H9 (cell line): ENCODE measurements around the gene QPRT. TPM values are rescaled to one million over a fixed set of nuclear protein-coding genes. Genes with fewer than 3 reads are reported as not detected.

Experiments used
- DNase-seq: peaks from one replicate; pipeline ENCODE4 v3.0.0-alpha.2; 2017
- H2AFZ ChIP-seq: one replicate; pipeline ENCODE4 v1.6.1; 2013; ENCODE audit warnings: mild to moderate bottlenecking, low read length, control low read depth, moderate library complexity
- H2AK5ac ChIP-seq: 2 replicates; pipeline ENCODE4 v1.6.1; 2013; ENCODE audit warnings: low read length, control low read depth, mixed read lengths; ENCODE audit not compliant: insufficient read length
- H2BK120ac ChIP-seq: one replicate; pipeline ENCODE4 v1.6.1; 2013; ENCODE audit warnings: low read depth, mild to moderate bottlenecking, low read length, control low read depth, inconsistent platforms; ENCODE audit not compliant: poor library complexity, severe bottlenecking
- H2BK12ac ChIP-seq: 2 replicates; pipeline ENCODE4 v1.6.1; 2013; ENCODE audit warnings: low read length, control low read depth, mixed read lengths, low read depth; ENCODE audit not compliant: insufficient read length
- H2BK15ac ChIP-seq: 2 replicates; pipeline ENCODE4 v1.6.1; 2013; ENCODE audit warnings: low read depth, low read length, control low read depth
- H2BK20ac ChIP-seq: one replicate; pipeline ENCODE4 v1.6.1; 2013; ENCODE audit warnings: low read depth, mild to moderate bottlenecking, low read length, control low read depth, inconsistent platforms; ENCODE audit not compliant: poor library complexity, severe bottlenecking
- H2BK5ac ChIP-seq: 2 replicates; pipeline ENCODE4 v1.6.1; 2013; ENCODE audit warnings: low read length, control low read depth, mixed read lengths; ENCODE audit not compliant: insufficient read length
- H3K14ac ChIP-seq: 2 replicates; pipeline ENCODE4 v1.6.1; 2013; ENCODE audit warnings: low read length, control low read depth; ENCODE audit not compliant: insufficient read depth
- H3K18ac ChIP-seq: 2 replicates; pipeline ENCODE4 v1.6.1; 2013; ENCODE audit warnings: low read depth, mild to moderate bottlenecking, mixed read lengths, low read length, control low read depth; ENCODE audit not compliant: insufficient read length
- H3K23ac ChIP-seq: 2 replicates; pipeline ENCODE4 v1.6.1; 2013; ENCODE audit warnings: low read length, control low read depth, mixed read lengths, low read depth; ENCODE audit not compliant: insufficient read length
- H3K23me2 ChIP-seq: 2 replicates; pipeline ENCODE4 v1.6.1; 2013; ENCODE audit warnings: low read depth, mild to moderate bottlenecking, mixed read lengths, low read length, control low read depth; ENCODE audit not compliant: insufficient read length, poor library complexity, severe bottlenecking
- H3K27ac ChIP-seq: 2 replicates; pipeline ENCODE4 v1.5.1; 2013; ENCODE audit warnings: low read length, control low read depth, mixed read lengths, low read depth; ENCODE audit not compliant: insufficient read length
- H3K27me3 ChIP-seq: 2 replicates; pipeline ENCODE4 v1.6.1; 2013; ENCODE audit warnings: low read length, control low read depth, inconsistent platforms; ENCODE audit not compliant: insufficient read depth
- H3K4ac ChIP-seq: 2 replicates; pipeline ENCODE4 v1.6.1; 2013; ENCODE audit warnings: low read depth, mild to moderate bottlenecking, control low read depth, inconsistent platforms, low read length, moderate library complexity
- H3K4me1 ChIP-seq: 2 replicates; pipeline ENCODE4 v1.6.1; 2013; ENCODE audit warnings: low read length, control low read depth, inconsistent platforms; ENCODE audit not compliant: insufficient read depth
- H3K4me2 ChIP-seq: 2 replicates; pipeline ENCODE4 v1.6.1; 2013; ENCODE audit warnings: low read length, control low read depth, mixed read lengths; ENCODE audit not compliant: insufficient read length, insufficient read depth
- H3K56ac ChIP-seq: 2 replicates; pipeline ENCODE4 v1.6.1; 2013; ENCODE audit warnings: low read depth, mild to moderate bottlenecking, mixed read lengths, low read length, control low read depth; ENCODE audit not compliant: insufficient read length
- H3K79me1 ChIP-seq: 2 replicates; pipeline ENCODE4 v1.6.1; 2013; ENCODE audit warnings: low read depth, mild to moderate bottlenecking, moderate library complexity, low read length, control low read depth, inconsistent platforms; ENCODE audit not compliant: insufficient read depth, poor library complexity, severe bottlenecking
- H3K79me2 ChIP-seq: 2 replicates; pipeline ENCODE4 v1.6.1; 2013; ENCODE audit warnings: low read length, control low read depth, inconsistent platforms; ENCODE audit not compliant: insufficient read depth
- H3K9ac ChIP-seq: 2 replicates; pipeline ENCODE4 v1.6.1; 2013; ENCODE audit warnings: low read length, control low read depth, mixed read lengths; ENCODE audit not compliant: insufficient read length; ENCODE audit errors: extremely low read depth
- H3K9me3 ChIP-seq: one replicate; pipeline ENCODE4 v1.6.1; 2013; ENCODE audit warnings: low read depth, low read length, inconsistent platforms; ENCODE audit not compliant: control insufficient read depth
- H3T11ph ChIP-seq: one replicate; pipeline ENCODE4 v1.6.1; 2013; ENCODE audit warnings: mild to moderate bottlenecking, low read length, control low read depth, inconsistent platforms
- H4K20me1 ChIP-seq: one replicate; pipeline ENCODE4 v1.6.1; 2013; ENCODE audit not compliant: control insufficient read depth, insufficient read length, insufficient read depth
- H4K5ac ChIP-seq: 2 replicates; pipeline ENCODE4 v1.6.1; 2013; ENCODE audit warnings: low read depth, mild to moderate bottlenecking, mixed read lengths, low read length, control low read depth; ENCODE audit not compliant: insufficient read length
- H4K8ac ChIP-seq: replicated peaks from 2 replicates; pipeline ENCODE4 v1.6.1; 2013; ENCODE audit warnings: low read length, control low read depth, mixed read lengths, low read depth; ENCODE audit not compliant: insufficient read length
- H4K91ac ChIP-seq: 2 replicates; pipeline ENCODE4 v1.6.1; 2013; ENCODE audit warnings: low read depth, mild to moderate bottlenecking, moderate library complexity, mixed read lengths, low read length, control low read depth; ENCODE audit not compliant: insufficient read length
- H3K27ac Mint-ChIP-seq, 3 experiments: 2 replicates in 2 of 3; 3 replicates in 1 of 3; pipeline ENCODE4 v1.8.0; 2020 to 2021; ENCODE audit warnings: mixed read lengths in 3 of 3, mild to moderate bottlenecking in 1 of 3, moderate library complexity in 1 of 3
- H3K27me3 Mint-ChIP-seq: 2 replicates; pipeline ENCODE4 v1.8.0; 2021; ENCODE audit warnings: low read depth, mild to moderate bottlenecking, moderate library complexity, mixed read lengths
- H3K36me3 Mint-ChIP-seq, 3 experiments: 2 replicates in 2 of 3; 3 replicates in 1 of 3; pipeline ENCODE4 v1.8.0; 2020 to 2021; ENCODE audit warnings: low read depth in 3 of 3, mixed read lengths in 3 of 3; ENCODE audit not compliant: insufficient read depth in 1 of 3
- H3K4me1 Mint-ChIP-seq, 2 experiments: 2 replicates each; pipeline ENCODE4 v1.8.0; 2020; ENCODE audit warnings: mixed read lengths in 2 of 2
- H3K4me3 Mint-ChIP-seq, 2 experiments: 2 replicates in 1 of 2; 3 replicates in 1 of 2; pipeline ENCODE4 v1.8.0; 2020 to 2021; ENCODE audit warnings: mild to moderate bottlenecking in 2 of 2, mixed read lengths in 2 of 2, moderate library complexity in 1 of 2
- H3K9me3 Mint-ChIP-seq, 2 experiments: 2 replicates in 1 of 2; 3 replicates in 1 of 2; pipeline ENCODE4 v1.8.0; 2020; ENCODE audit warnings: mild to moderate bottlenecking in 2 of 2, mixed read lengths in 2 of 2, moderate library complexity in 1 of 2
- WGBS: extraction: QIAGEN DNeasy Blood & Tissue Kit; methylation state at CpG from one replicate; pipeline ENCODE4 v1.1.7; 2013; ENCODE audit warnings: missing lambda C conversion rate, low lambda C conversion rate, mixed read lengths; ENCODE audit not compliant: insufficient read length; ENCODE audit errors: extremely low coverage; 5-methylcytosine and 5-hydroxymethylcytosine counted together
- total RNA-seq: library from RNA; stranded (reverse); gene quantifications from 2 replicates; pipeline ENCODE4 v1.2.1, GENCODE V29; 2021
- TF ChIP-seq, protein P1 (sequence below): fragments of 200-600 bp; sonication (generic); conservative IDR thresholded peaks from 3 replicates; pipeline ENCODE4 v1.8.0; 2021; ENCODE audit warnings: antibody characterized with exemption, mild to moderate bottlenecking

Gene QPRT
- total RNA-seq, 1 experiment from 2014 or later: 107 TPM

GRCh38 chr16:29675811-29676643, 3.0 kb upstream of the QPRT start:
- DNase-seq: peak; percentile 67
- peak overlapping the region in 1 of 3 experiments; percentile 46; a peak in 3 of 7 replicates for H3K27ac Mint-ChIP-seq
- H3K27ac ChIP-seq: no peak overlapping the region

More at GRCh38 chr16:29675811-29676643, 3.0 kb upstream of the QPRT start:
- Histone ChIP-seq H2AK5ac (no peak overlapping the region), H2BK12ac (no peak overlapping the region), H4K5ac (no peak overlapping the region), H4K20me1 (no peaks in the 10 kb centered on the region), H3K23ac (no peak overlapping the region), H3K9ac (no peak overlapping the region), H4K91ac (no peak overlapping the region), H3K4me1 (peaks cover 3% of the 10 kb centered on the region; the same call in 1 of the 2 replicates), H3K79me2 (peaks cover 3% of the 10 kb centered on the region; the same call in 1 of the 2 replicates), H3K27me3 (no peaks in the 10 kb centered on the region), H4K8ac (no peak overlapping the region), H3K23me2 (peaks cover 6% of the 10 kb centered on the region), H3T11ph (no peak overlapping the region), H2BK5ac (no peak overlapping the region), H3K56ac (no peak overlapping the region), H3K4ac (no peak overlapping the region), H3K4me2 (no peak overlapping the region), H2BK15ac (no peak overlapping the region), H3K14ac (no peak overlapping the region), H3K79me1 (no peaks in the 10 kb centered on the region), H2BK20ac (no peak overlapping the region), H2BK120ac (no peak overlapping the region), H2AFZ (no peak overlapping the region), H3K18ac (no peak overlapping the region), H3K9me3 (no peaks in the 10 kb centered on the region)
- Mint-ChIP-seq H3K9me3 (no peaks in the 10 kb centered on the region), H3K4me3 (0 out of 5 replicates have a peak overlapping the region, but pooled peaks of 1 of the 2 experiments have one; percentile 7), H3K27me3 (no peaks in the 10 kb centered on the region; the same call in 1 of the 2 replicates), H3K36me3 (peaks cover 3 to 7% (median 6%) of the 10 kb centered on the region in 3 experiments), H3K4me1 (peaks cover 17 to 24% of the 10 kb centered on the region in 2 experiments)
- no CpG with 5 or more reads among the region's 3 CpGs for WGBS
- TF ChIP-seq, protein P1, sequence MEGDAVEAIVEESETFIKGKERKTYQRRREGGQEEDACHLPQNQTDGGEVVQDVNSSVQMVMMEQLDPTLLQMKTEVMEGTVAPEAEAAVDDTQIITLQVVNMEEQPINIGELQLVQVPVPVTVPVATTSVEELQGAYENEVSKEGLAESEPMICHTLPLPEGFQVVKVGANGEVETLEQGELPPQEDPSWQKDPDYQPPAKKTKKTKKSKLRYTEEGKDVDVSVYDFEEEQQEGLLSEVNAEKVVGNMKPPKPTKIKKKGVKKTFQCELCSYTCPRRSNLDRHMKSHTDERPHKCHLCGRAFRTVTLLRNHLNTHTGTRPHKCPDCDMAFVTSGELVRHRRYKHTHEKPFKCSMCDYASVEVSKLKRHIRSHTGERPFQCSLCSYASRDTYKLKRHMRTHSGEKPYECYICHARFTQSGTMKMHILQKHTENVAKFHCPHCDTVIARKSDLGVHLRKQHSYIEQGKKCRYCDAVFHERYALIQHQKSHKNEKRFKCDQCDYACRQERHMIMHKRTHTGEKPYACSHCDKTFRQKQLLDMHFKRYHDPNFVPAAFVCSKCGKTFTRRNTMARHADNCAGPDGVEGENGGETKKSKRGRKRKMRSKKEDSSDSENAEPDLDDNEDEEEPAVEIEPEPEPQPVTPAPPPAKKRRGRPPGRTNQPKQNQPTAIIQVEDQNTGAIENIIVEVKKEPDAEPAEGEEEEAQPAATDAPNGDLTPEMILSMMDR: no peak
